Skeletal muscle tissue (tissue), 1 donor: ENCODE results near the gene HTR2A. TPM values are rescaled to one million over a fixed set of nuclear protein-coding genes. Genes with fewer than 3 reads are reported as not detected.

ENCODE experiments used
- total RNA-seq: library from RNA; depleted of rRNA; stranded (reverse); fragments of >200 nt; gene quantifications from one replicate; pipeline ENCODE4 v1.2.3, GENCODE V29; 2014

The HTR2A gene
- total RNA-seq, 1 donor from 2014 or later, result under 0.01 TPM

Other genes starting within 250 kb of the HTR2A start
- gene ESD, start 99.9 kb downstream of the HTR2A start, total RNA-seq, result 120 TPM